ENCODE data around the gene ARHGAP26.

ARHGAP26 gene

DNA sequence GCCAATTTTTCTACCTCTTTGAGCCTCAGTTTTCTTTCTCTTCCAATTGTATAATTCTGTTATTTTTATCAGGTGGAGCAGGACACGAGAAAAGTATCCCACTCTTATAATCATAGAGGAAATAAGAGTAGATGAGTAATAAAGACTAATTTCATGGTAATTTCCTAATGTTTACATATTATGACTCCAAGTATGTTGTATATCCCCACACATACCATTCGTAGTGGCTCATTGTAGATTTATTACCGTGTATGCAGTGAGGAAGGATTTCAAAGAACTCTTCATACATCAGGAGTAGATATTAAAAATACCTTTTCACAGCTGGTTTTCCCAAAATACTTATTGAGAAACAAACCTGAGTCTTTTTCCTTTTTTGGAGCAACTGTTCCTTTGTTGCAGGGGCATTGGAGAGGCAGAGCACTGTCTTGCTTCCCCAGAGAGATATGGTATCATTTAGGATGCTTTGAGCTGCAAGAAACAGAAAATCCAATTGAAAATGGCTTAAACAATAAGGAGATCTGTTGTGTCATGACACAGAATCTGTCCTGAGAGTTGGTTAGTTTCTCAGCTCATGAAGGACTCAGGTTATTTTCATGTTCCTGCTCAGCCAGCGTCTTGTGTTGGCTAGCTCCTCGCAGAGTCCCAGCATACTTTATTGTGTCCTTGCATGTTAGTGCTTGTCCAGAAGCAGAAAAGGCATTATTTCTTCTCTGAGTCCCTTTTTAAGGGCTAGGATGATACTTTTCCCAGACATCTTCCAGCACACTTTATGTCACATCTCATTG is 291.2 kb downstream of the ARHGAP26 start:
- peak overlapping the region; percentile 28 to 61 for H3K18ac ChIP-seq (ENCODE audit: low read depth in 1 of 2, low read length in 2 of 2)
- peak overlapping the region; percentile 66 for H3K27ac ChIP-seq (ENCODE audit: low read length, poor library complexity, severe bottlenecking)
- 40% methylated on average over 1 of the region's 5 CpGs for WGBS
- H2BK5ac ChIP-seq (ENCODE audit: low read depth, low read length, poor library complexity, severe bottlenecking): no peak overlapping the region
- no peaks in the 10 kb centered on the region for H3K9me3 ChIP-seq (ENCODE audit: control insufficient read depth, low read length)
- no peaks in the 10 kb centered on the region for H3K79me1 ChIP-seq (replicated peaks; ENCODE audit: low read length, poor library complexity, severe bottlenecking)
- H2BK12ac ChIP-seq (ENCODE audit: low read length in 2 of 2): no peak overlapping the region
- H3K4me1 ChIP-seq (ENCODE audit: control insufficient read depth, insufficient read depth, low read depth, low read length): peaks cover 4% of the 10 kb centered on the region
- H2BK15ac ChIP-seq (ENCODE audit: low read depth, poor library complexity, severe bottlenecking): no peak overlapping the region
- H3K4ac ChIP-seq (ENCODE audit: low read depth in 1 of 2, low read length in 2 of 2): peak overlapping the region in 1 of 2 experiments; percentile 10
- H3K27me3 ChIP-seq (ENCODE audit: control insufficient read depth in 1 of 2, insufficient read depth in 1 of 2, low read length in 2 of 2): no peaks in the 10 kb centered on the region
- no peak overlapping the region for H3K14ac ChIP-seq (ENCODE audit: low read length in 2 of 2)
- no peak overlapping the region for H3K4me2 ChIP-seq (ENCODE audit: low read length, poor library complexity, severe bottlenecking)
- H3K36me3 ChIP-seq (ENCODE audit: control insufficient read depth in 1 of 2, insufficient read depth in 2 of 2, low read depth in 1 of 2, low read length in 2 of 2): no peaks in the 10 kb centered on the region
- H3K23ac ChIP-seq (ENCODE audit: low read length in 2 of 2): no peak overlapping the region
- no peak overlapping the region for H3K9ac ChIP-seq (ENCODE audit: low read length)
- peak; percentile 83 for DNase-seq
- peak overlapping the region; percentile 23 for H2AK5ac ChIP-seq (ENCODE audit: low read length, severe bottlenecking)
- no peak overlapping the region for H3K4me3 ChIP-seq (ENCODE audit: insufficient read depth in 1 of 2, low read depth in 1 of 2, low read length in 2 of 2)
- H4K8ac ChIP-seq (ENCODE audit: low read length): no peak overlapping the region
- no peak overlapping the region for H4K91ac ChIP-seq (ENCODE audit: low read length)
- H2BK120ac ChIP-seq (ENCODE audit: low read depth, low read length): no peak overlapping the region
- H2AFZ ChIP-seq (ENCODE audit: low read depth, low read length): no peak overlapping the region

GRCh38 chr5:143062379-143062778 is 292.2 kb downstream of the ARHGAP26 start:
- H3K4me1 ChIP-seq (ENCODE audit: control insufficient read depth, insufficient read depth, low read depth, low read length): peaks cover 4% of the 10 kb centered on the region
- H3K9ac ChIP-seq (ENCODE audit: low read length): no peak overlapping the region
- no peak overlapping the region for H3K4me3 ChIP-seq (ENCODE audit: insufficient read depth in 1 of 2, low read depth in 1 of 2, low read length in 2 of 2)
- no peaks in the 10 kb centered on the region for H3K9me3 ChIP-seq (ENCODE audit: control insufficient read depth, low read length)
- H3K4me2 ChIP-seq (ENCODE audit: low read length, poor library complexity, severe bottlenecking): no peak overlapping the region
- no peak overlapping the region for H2BK5ac ChIP-seq (ENCODE audit: low read depth, low read length, poor library complexity, severe bottlenecking)
- no peak overlapping the region for H3K27ac ChIP-seq (ENCODE audit: low read length, poor library complexity, severe bottlenecking)
- H2AK5ac ChIP-seq (ENCODE audit: low read length, severe bottlenecking): no peak overlapping the region
- H3K27me3 ChIP-seq (ENCODE audit: control insufficient read depth in 1 of 2, insufficient read depth in 1 of 2, low read length in 2 of 2): no peaks in the 10 kb centered on the region
- no peaks in the 10 kb centered on the region for H3K36me3 ChIP-seq (ENCODE audit: control insufficient read depth in 1 of 2, insufficient read depth in 2 of 2, low read depth in 1 of 2, low read length in 2 of 2)
- H2BK120ac ChIP-seq (ENCODE audit: low read depth, low read length): no peak overlapping the region
- no peak for DNase-seq
- H3K79me1 ChIP-seq (replicated peaks; ENCODE audit: low read length, poor library complexity, severe bottlenecking): no peaks in the 10 kb centered on the region
- H2AFZ ChIP-seq (ENCODE audit: low read depth, low read length): no peak overlapping the region
- no peak overlapping the region for H4K91ac ChIP-seq (ENCODE audit: low read length)
- H3K23ac ChIP-seq (ENCODE audit: low read length in 2 of 2): no peak overlapping the region
- no peak overlapping the region for H4K8ac ChIP-seq (ENCODE audit: low read length)
- H3K14ac ChIP-seq (ENCODE audit: low read length in 2 of 2): no peak overlapping the region
- no peak overlapping the region for H2BK12ac ChIP-seq (ENCODE audit: low read length in 2 of 2)
- H3K18ac ChIP-seq (ENCODE audit: low read depth in 1 of 2, low read length in 2 of 2): no peak overlapping the region
- H2BK15ac ChIP-seq (ENCODE audit: low read depth, poor library complexity, severe bottlenecking): no peak overlapping the region
- no peak overlapping the region for H3K4ac ChIP-seq (ENCODE audit: low read depth in 1 of 2, low read length in 2 of 2)

- Histone ChIP-seq H3K23ac (ENCODE audit: low read length in 2 of 2) (no peak overlapping the region), H3K79me1 (replicated peaks; ENCODE audit: low read length, poor library complexity, severe bottlenecking) (no peaks in the 10 kb centered on the region), H2AK5ac (ENCODE audit: low read length, severe bottlenecking) (no peak overlapping the region), H3K9ac (ENCODE audit: low read length) (peak overlapping the region; percentile 70), H2BK5ac (ENCODE audit: low read depth, low read length, poor library complexity, severe bottlenecking) (no peak overlapping the region), H3K4me2 (ENCODE audit: low read length, poor library complexity, severe bottlenecking) (no peak overlapping the region), H3K9me3 (ENCODE audit: control insufficient read depth, low read length) (no peaks in the 10 kb centered on the region), H2BK12ac (ENCODE audit: low read length in 2 of 2) (peak overlapping the region; percentile 41 to 93), H3K4ac (ENCODE audit: low read depth in 1 of 2, low read length in 2 of 2) (peak overlapping the region in 1 of 2 experiments; percentile 60), H3K4me1 (ENCODE audit: control insufficient read depth, insufficient read depth, low read depth, low read length) (peaks cover 4% of the 10 kb centered on the region), H3K27me3 (ENCODE audit: control insufficient read depth in 1 of 2, insufficient read depth in 1 of 2, low read length in 2 of 2) (no peaks in the 10 kb centered on the region), H2BK15ac (ENCODE audit: low read depth, poor library complexity, severe bottlenecking) (peak overlapping the region; percentile 30), H3K4me3 (ENCODE audit: insufficient read depth in 1 of 2, low read depth in 1 of 2, low read length in 2 of 2) (no peak overlapping the region), H2AFZ (ENCODE audit: low read depth, low read length) (no peak overlapping the region), H3K27ac (ENCODE audit: low read length, poor library complexity, severe bottlenecking) (no peak overlapping the region), H4K8ac (ENCODE audit: low read length) (peak overlapping the region; percentile 36), H3K18ac (ENCODE audit: low read depth in 1 of 2, low read length in 2 of 2) (peak overlapping the region; percentile 15 to 88), H3K36me3 (ENCODE audit: control insufficient read depth in 1 of 2, insufficient read depth in 2 of 2, low read depth in 1 of 2, low read length in 2 of 2) (no peaks in the 10 kb centered on the region), H2BK120ac (ENCODE audit: low read depth, low read length) (peak overlapping the region; percentile 83), H4K91ac (ENCODE audit: low read length) (peak overlapping the region; percentile 83), H3K14ac (ENCODE audit: low read length in 2 of 2) (no peak overlapping the region)
- no peak for DNase-seq
- 78% methylated on average over 7 of the region's 7 CpGs for WGBS
These were observed 293.2 kb downstream of the ARHGAP26 start for GRCh38 chr5:143063175-143063970.

GRCh38 chr5:143064218-143064641 is 294.1 kb downstream of the ARHGAP26 start:
- Histone ChIP-seq H2BK5ac (ENCODE audit: low read depth, low read length, poor library complexity, severe bottlenecking) (no peak overlapping the region), H2BK120ac (ENCODE audit: low read depth, low read length) (no peak overlapping the region), H3K27me3 (ENCODE audit: control insufficient read depth in 1 of 2, insufficient read depth in 1 of 2, low read length in 2 of 2) (no peaks in the 10 kb centered on the region), H2AK5ac (ENCODE audit: low read length, severe bottlenecking) (no peak overlapping the region), H3K36me3 (ENCODE audit: control insufficient read depth in 1 of 2, insufficient read depth in 2 of 2, low read depth in 1 of 2, low read length in 2 of 2) (no peaks in the 10 kb centered on the region), H3K18ac (ENCODE audit: low read depth in 1 of 2, low read length in 2 of 2) (peak overlapping the region; percentile 15 to 79), H3K4ac (ENCODE audit: low read depth in 1 of 2, low read length in 2 of 2) (peak overlapping the region in 1 of 2 experiments; percentile 22), H2AFZ (ENCODE audit: low read depth, low read length) (peak overlapping the region; percentile 57), H4K8ac (ENCODE audit: low read length) (no peak overlapping the region), H2BK12ac (ENCODE audit: low read length in 2 of 2) (peak overlapping the region; percentile 41 to 93), H3K27ac (ENCODE audit: low read length, poor library complexity, severe bottlenecking) (no peak overlapping the region), H3K4me2 (ENCODE audit: low read length, poor library complexity, severe bottlenecking) (no peak overlapping the region), H3K79me1 (replicated peaks; ENCODE audit: low read length, poor library complexity, severe bottlenecking) (no peaks in the 10 kb centered on the region), H3K9me3 (ENCODE audit: control insufficient read depth, low read length) (no peaks in the 10 kb centered on the region), H2BK15ac (ENCODE audit: low read depth, poor library complexity, severe bottlenecking) (no peak overlapping the region), H4K91ac (ENCODE audit: low read length) (no peak overlapping the region), H3K4me3 (ENCODE audit: insufficient read depth in 1 of 2, low read depth in 1 of 2, low read length in 2 of 2) (no peak overlapping the region), H3K14ac (ENCODE audit: low read length in 2 of 2) (no peak overlapping the region), H3K9ac (ENCODE audit: low read length) (peak overlapping the region; percentile 70), H3K4me1 (ENCODE audit: control insufficient read depth, insufficient read depth, low read depth, low read length) (peaks cover 4% of the 10 kb centered on the region), H3K23ac (ENCODE audit: low read length in 2 of 2) (no peak overlapping the region)
- peak; percentile 54 for DNase-seq
- WGBS: 36% methylated on average over 4 of the region's 5 CpGs
